SK-N-SH treated with all-trans-retinoic acid at 6 μM for 48 hours (cell line): ENCODE measurements around the gene UPK3BL2.
"Not testable (repeated sequence)": the region's sequence is repeated elsewhere in the genome, so short reads cannot be mapped to it uniquely, and the experiment has no call there.

Experiments used
- OSR1 ChIP-seq: fragments of 250-450 bp; sonication (Bioruptor Pico); IDR thresholded peaks from 2 replicates; pipeline ENCODE4 v1.8.0; 2022; ENCODE audit warnings: moderate library complexity, mild to moderate bottlenecking, inconsistent platforms
- RARB ChIP-seq: fragments of 250-450 bp; sonication (Bioruptor Pico); IDR thresholded peaks from 2 replicates; pipeline ENCODE4 v1.8.0; 2021; ENCODE audit warnings: mild to moderate bottlenecking, moderate library complexity
- ZC3H10 ChIP-seq: fragments of 250-450 bp; sonication (Bioruptor Pico); IDR thresholded peaks from 2 replicates; pipeline ENCODE4 v1.5.1; 2021; ENCODE audit warnings: mild to moderate bottlenecking, moderate library complexity
- ZFP30 ChIP-seq: fragments of 450-650 bp; formaldehyde crosslinking; IDR thresholded peaks from 2 replicates; pipeline ENCODE4 v1.5.0; 2022; ENCODE audit warnings: mild to moderate bottlenecking, moderate library complexity
- TF ChIP-seq, protein P1 (sequence below): fragments of 250-450 bp; sonication (Bioruptor Pico); IDR thresholded peaks from 2 replicates; pipeline ENCODE4 v1.8.0; 2020; ENCODE audit warnings: mild to moderate bottlenecking, moderate library complexity, borderline replicate concordance

DNA sequence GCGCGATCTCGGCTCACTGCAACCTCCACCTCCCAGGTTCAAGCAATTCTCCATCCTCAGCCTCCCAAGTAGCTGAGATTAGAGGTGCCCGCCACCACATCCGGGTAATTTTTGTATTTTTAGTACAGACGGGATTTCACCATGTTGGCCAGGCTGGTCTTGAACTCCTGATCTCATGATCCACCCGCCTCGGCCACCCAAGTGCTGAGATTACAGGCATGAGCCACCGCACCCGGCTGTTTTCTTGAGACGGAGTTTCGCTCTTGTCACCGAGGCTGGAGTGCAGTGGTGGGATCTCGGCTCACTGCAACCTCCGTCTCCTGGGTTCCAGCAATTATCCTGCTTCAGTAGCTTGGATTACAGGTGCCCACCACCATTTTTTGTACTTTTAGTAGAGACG, 45.2 kb downstream of the UPK3BL2 start:
- TF ChIP-seq, protein P1, sequence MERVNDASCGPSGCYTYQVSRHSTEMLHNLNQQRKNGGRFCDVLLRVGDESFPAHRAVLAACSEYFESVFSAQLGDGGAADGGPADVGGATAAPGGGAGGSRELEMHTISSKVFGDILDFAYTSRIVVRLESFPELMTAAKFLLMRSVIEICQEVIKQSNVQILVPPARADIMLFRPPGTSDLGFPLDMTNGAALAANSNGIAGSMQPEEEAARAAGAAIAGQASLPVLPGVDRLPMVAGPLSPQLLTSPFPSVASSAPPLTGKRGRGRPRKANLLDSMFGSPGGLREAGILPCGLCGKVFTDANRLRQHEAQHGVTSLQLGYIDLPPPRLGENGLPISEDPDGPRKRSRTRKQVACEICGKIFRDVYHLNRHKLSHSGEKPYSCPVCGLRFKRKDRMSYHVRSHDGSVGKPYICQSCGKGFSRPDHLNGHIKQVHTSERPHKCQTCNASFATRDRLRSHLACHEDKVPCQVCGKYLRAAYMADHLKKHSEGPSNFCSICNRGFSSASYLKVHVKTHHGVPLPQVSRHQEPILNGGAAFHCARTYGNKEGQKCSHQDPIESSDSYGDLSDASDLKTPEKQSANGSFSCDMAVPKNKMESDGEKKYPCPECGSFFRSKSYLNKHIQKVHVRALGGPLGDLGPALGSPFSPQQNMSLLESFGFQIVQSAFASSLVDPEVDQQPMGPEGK (CRISPR knock-in tag): not testable (repeated sequence)
- TF ChIP-seq ZC3H10 (CRISPR knock-in tag); ZFP30 (CRISPR knock-in tag); OSR1; RARB: not testable (repeated sequence)
